Hepatocyte (in vitro differentiated cells): ENCODE data around the gene CTSW. TPM values are rescaled to one million over a fixed set of nuclear protein-coding genes. Genes with fewer than 3 reads are reported as not detected.
A peak's percentile ranks its signal among the peaks of the same experiment; 100 is the strongest.

Experiments used
- DNase-seq: peaks from one replicate; pipeline ENCODE4 v3.0.0-alpha.2; 2016; ENCODE audit warnings: low spot score
- H2AFZ ChIP-seq: fragments of 200-600 bp; sonication (generic); 2 replicates; pipeline ENCODE4 v1.6.0; 2016; ENCODE audit warnings: antibody characterized with exemption, mild to moderate bottlenecking
- H3K27ac ChIP-seq: fragments of 200-600 bp; sonication (generic); 2 replicates; pipeline ENCODE4 v1.5.1; 2016; ENCODE audit warnings: mild to moderate bottlenecking
- H3K27me3 ChIP-seq: fragments of 200-600 bp; sonication (generic); 2 replicates; pipeline ENCODE4 v1.6.1; 2016
- H3K36me3 ChIP-seq: fragments of 200-600 bp; sonication (generic); replicated peaks from 2 replicates; pipeline ENCODE4 v1.5.1; 2016; ENCODE audit warnings: low read depth; ENCODE audit not compliant: insufficient read depth
- H3K4me1 ChIP-seq: fragments of 200-600 bp; sonication (generic); 2 replicates; pipeline ENCODE4 v1.5.1; 2016; ENCODE audit warnings: mild to moderate bottlenecking, moderate library complexity; ENCODE audit not compliant: insufficient read depth
- H3K4me2 ChIP-seq: fragments of 200-600 bp; sonication (generic); 2 replicates; pipeline ENCODE4 v1.6.0; 2016
- H3K4me3 ChIP-seq: fragments of 200-600 bp; sonication (generic); 2 replicates; pipeline ENCODE4 v1.5.1; 2016; ENCODE audit warnings: mild to moderate bottlenecking
- H3K79me2 ChIP-seq: fragments of 200-600 bp; sonication (generic); 2 replicates; pipeline ENCODE4 v1.6.0; 2017; ENCODE audit warnings: mild to moderate bottlenecking
- H3K9me2 ChIP-seq: fragments of 200-600 bp; sonication (generic); replicated peaks from 2 replicates; pipeline ENCODE4 v1.6.0; 2017; ENCODE audit warnings: mild to moderate bottlenecking; ENCODE audit not compliant: insufficient read depth
- H3K9me3 ChIP-seq: fragments of 200-600 bp; sonication (generic); 2 replicates; pipeline ENCODE4 v1.5.1; 2016; ENCODE audit warnings: low read depth, mild to moderate bottlenecking
- H4K20me1 ChIP-seq: fragments of 200-600 bp; sonication (generic); 2 replicates; pipeline ENCODE4 v1.6.0; 2016; ENCODE audit warnings: mild to moderate bottlenecking; ENCODE audit not compliant: insufficient read depth, poor library complexity, severe bottlenecking
- CTCF ChIP-seq: fragments of 200-600 bp; sonication (generic); IDR thresholded peaks from 2 replicates; pipeline ENCODE4 v1.5.1; 2016; ENCODE audit warnings: antibody characterized with exemption, mild to moderate bottlenecking; ENCODE audit not compliant: poor library complexity
- EZH2 ChIP-seq: fragments of 200-600 bp; sonication (generic); IDR thresholded peaks from 2 replicates; pipeline ENCODE4 v1.6.1; 2016; ENCODE audit warnings: antibody characterized with exemption, mild to moderate bottlenecking, borderline replicate concordance
- EZH2phosphoT487 ChIP-seq: fragments of 200-600 bp; sonication (generic); IDR thresholded peaks from one replicate; pipeline ENCODE4 v1.6.1; 2018; ENCODE audit warnings: antibody characterized with exemption, mild to moderate bottlenecking, low read depth, moderate library complexity; ENCODE audit not compliant: unreplicated experiment, severe bottlenecking
- WGBS: methylation state at CpG from one replicate; pipeline ENCODE4 v1.1.6; 2016; ENCODE audit warnings: low lambda C conversion rate; ENCODE audit errors: missing lambda C conversion rate; 5-methylcytosine and 5-hydroxymethylcytosine counted together
- polyA plus RNA-seq: library from polyadenylated mRNA; unstranded; fragments of >200 nt; fragmentation: Nextera tagmentation; extraction: Ambion mirVana; gene quantifications from 2 replicates; pipeline ENCODE4 v1.2.1, GENCODE V29; 2016
- total RNA-seq: library from RNA; depleted of rRNA; stranded (reverse); fragments of >200 nt; gene quantifications from 2 replicates; pipeline ENCODE4 v1.2.3, GENCODE V29; 2014

CTSW gene
- total and polyA plus RNA-seq, 2 experiments from 2014 or later: 0.15 TPM; not detected in 1

- Histone ChIP-seq H3K27me3 (no peaks in the 10 kb centered on the region), H2AFZ (no peak overlapping the region), H4K20me1 (no peaks in the 10 kb centered on the region), H3K79me2 (peaks cover 29% of the 10 kb centered on the region), H3K9me3 (no peaks in the 10 kb centered on the region), H3K9me2 (no peaks in the 10 kb centered on the region), H3K4me2 (peak overlapping the region; percentile 98), H3K27ac (peak overlapping the region; percentile 92), H3K4me1 (peaks cover 42% of the 10 kb centered on the region), H3K4me3 (peak overlapping the region; percentile 86), H3K36me3 (no peaks in the 10 kb centered on the region)
- 84% methylated on average over 13 of the region's 14 CpGs for WGBS
- no peak for DNase-seq
- TF ChIP-seq CTCF (no peak), EZH2phosphoT487 (no peak), EZH2 (no peak)
Measured at GRCh38 chr11:65886826-65887722, 7.4 kb downstream of the CTSW start.

GRCh38 chr11:65887723-65888162, 8.1 kb downstream of the CTSW start:
- 4% methylated on average over 23 of the region's 23 CpGs for WGBS
- peak overlapping the region; percentile 86 for H3K4me3 ChIP-seq
- no peaks in the 10 kb centered on the region for H3K9me3 ChIP-seq
- H3K4me1 ChIP-seq: peaks cover 43% of the 10 kb centered on the region
- no peaks in the 10 kb centered on the region for H4K20me1 ChIP-seq
- DNase-seq: no peak
- no peak for TF ChIP-seq EZH2
- TF ChIP-seq EZH2phosphoT487: no peak
- no peak for TF ChIP-seq CTCF
- H3K9me2 ChIP-seq: no peaks in the 10 kb centered on the region
- H3K79me2 ChIP-seq: peaks cover 32% of the 10 kb centered on the region
- peak overlapping the region; percentile 98 for H3K4me2 ChIP-seq
- peak overlapping the region; percentile 92 for H3K27ac ChIP-seq
- H3K27me3 ChIP-seq: no peaks in the 10 kb centered on the region
- H3K36me3 ChIP-seq: no peaks in the 10 kb centered on the region
- peak overlapping the region; percentile 84 for H2AFZ ChIP-seq

GRCh38 chr11:65888163-65888814, 8.7 kb downstream of the CTSW start, which contains the start of gene FIBP:
Gene FIBP (minus strand): TSS chr11:65888471. CDS start chr11:65888418, 53 bp downstream.
- peak within 1 kb of the TSS; percentile 98 for H3K4me2 ChIP-seq
- no peaks in the 10 kb centered on the region for H4K20me1 ChIP-seq
- TF ChIP-seq CTCF (peak; percentile 84), EZH2phosphoT487 (no peak)
- peak within 1 kb of the TSS; percentile 84 for H2AFZ ChIP-seq
- peaks cover 43% of the 10 kb centered on the region for H3K4me1 ChIP-seq
- H3K27ac ChIP-seq: peak within 1 kb of the TSS; percentile 98
- H3K9me3 ChIP-seq: no peaks in the 10 kb centered on the region
- no peaks in the 10 kb centered on the region for H3K36me3 ChIP-seq
- no peaks in the 10 kb centered on the region for H3K27me3 ChIP-seq
- peak; percentile 98 for DNase-seq
- peak within 1 kb of the TSS; percentile 86 for H3K4me3 ChIP-seq
- under 1% methylated on average over 42 of the region's 57 CpGs for WGBS
- no peaks in the 10 kb centered on the region for H3K9me2 ChIP-seq
- H3K79me2 ChIP-seq: peaks cover 32% of the 10 kb centered on the region
